PC-9 (cell line): ENCODE data around the gene DLG1.

Experiments
- EZH2 ChIP-seq: fragments of 200-600 bp; sonication (generic); IDR thresholded peaks from 2 replicates; pipeline ENCODE4 v1.8.0; 2017; ENCODE audit warnings: antibody characterized with exemption, low read depth
- TF ChIP-seq, protein P1 (sequence below): fragments of 200-600 bp; sonication (generic); conservative IDR thresholded peaks from 2 replicates; pipeline ENCODE4 v1.6.1; 2017; ENCODE audit warnings: mixed run types, antibody characterized with exemption, mild to moderate bottlenecking, moderate library complexity

DNA sequence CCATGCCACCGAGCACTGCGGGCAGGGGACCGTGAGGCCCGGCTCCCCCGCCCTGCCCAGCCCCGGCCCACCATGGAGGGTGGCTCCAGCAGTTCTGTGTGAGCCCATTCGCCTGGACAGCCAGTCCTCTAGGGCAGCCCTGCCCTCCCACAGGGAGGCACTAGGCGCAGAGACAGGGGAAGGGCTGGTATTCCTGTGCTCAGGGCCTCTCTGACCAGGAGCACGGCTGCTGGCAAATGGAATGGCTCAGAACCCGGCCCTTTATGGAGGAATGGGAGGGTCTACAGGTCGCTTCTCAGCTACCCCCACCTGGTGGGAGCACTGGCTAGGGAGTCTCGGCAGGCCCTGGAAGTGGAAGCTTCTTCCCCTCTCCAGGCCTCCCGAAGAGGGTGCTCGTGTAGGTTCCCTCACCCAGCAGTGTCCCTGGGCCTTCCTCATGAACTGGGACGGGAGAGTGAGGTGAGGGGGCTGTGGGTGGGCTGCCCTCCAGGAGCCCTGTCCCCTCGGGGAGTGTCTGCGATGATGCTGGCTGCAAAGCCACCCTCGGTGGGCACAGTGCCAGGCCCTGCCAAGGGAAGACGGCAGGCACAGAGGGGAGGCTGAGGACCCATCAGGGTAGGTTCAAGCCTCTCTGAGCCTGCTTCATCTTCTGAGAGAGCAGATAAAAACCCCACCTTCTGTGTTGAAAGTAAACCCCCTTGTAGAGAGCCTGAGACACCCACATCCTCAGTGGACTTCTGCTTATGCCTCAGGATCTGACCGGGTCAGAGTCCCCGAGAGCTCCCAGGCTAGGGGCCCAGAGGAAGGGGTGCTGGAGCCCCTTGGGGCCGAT is 270.3 kb downstream of the DLG1 start:
- TF ChIP-seq EZH2, result no peak
- TF ChIP-seq, protein P1, sequence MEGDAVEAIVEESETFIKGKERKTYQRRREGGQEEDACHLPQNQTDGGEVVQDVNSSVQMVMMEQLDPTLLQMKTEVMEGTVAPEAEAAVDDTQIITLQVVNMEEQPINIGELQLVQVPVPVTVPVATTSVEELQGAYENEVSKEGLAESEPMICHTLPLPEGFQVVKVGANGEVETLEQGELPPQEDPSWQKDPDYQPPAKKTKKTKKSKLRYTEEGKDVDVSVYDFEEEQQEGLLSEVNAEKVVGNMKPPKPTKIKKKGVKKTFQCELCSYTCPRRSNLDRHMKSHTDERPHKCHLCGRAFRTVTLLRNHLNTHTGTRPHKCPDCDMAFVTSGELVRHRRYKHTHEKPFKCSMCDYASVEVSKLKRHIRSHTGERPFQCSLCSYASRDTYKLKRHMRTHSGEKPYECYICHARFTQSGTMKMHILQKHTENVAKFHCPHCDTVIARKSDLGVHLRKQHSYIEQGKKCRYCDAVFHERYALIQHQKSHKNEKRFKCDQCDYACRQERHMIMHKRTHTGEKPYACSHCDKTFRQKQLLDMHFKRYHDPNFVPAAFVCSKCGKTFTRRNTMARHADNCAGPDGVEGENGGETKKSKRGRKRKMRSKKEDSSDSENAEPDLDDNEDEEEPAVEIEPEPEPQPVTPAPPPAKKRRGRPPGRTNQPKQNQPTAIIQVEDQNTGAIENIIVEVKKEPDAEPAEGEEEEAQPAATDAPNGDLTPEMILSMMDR, result no peak
